Vagina (tissue), 2 donors: ENCODE measurements around the gene SLC8A1.

Experiments
- POLR2A ChIP-seq, 2 donors: fragments of 450-650 bp; IDR thresholded peaks; one replicate each; pipeline ENCODE4 v1.6.1; 2017; ENCODE audit warnings: antibody characterized with exemption in 2 of 2, mild to moderate bottlenecking in 2 of 2, moderate library complexity in 2 of 2
- TF ChIP-seq, protein P1 (sequence below), 3 experiments: fragments of 450-650 bp in 2 of 3; fragments of 200-600 bp in 1 of 3; sonication (generic) in 1 of 3; IDR thresholded peaks; one replicate each; pipeline ENCODE4 v1.5.1; 2017 to 2019; ENCODE audit warnings: antibody characterized with exemption in 3 of 3, mild to moderate bottlenecking in 2 of 3, moderate library complexity in 2 of 3

DNA sequence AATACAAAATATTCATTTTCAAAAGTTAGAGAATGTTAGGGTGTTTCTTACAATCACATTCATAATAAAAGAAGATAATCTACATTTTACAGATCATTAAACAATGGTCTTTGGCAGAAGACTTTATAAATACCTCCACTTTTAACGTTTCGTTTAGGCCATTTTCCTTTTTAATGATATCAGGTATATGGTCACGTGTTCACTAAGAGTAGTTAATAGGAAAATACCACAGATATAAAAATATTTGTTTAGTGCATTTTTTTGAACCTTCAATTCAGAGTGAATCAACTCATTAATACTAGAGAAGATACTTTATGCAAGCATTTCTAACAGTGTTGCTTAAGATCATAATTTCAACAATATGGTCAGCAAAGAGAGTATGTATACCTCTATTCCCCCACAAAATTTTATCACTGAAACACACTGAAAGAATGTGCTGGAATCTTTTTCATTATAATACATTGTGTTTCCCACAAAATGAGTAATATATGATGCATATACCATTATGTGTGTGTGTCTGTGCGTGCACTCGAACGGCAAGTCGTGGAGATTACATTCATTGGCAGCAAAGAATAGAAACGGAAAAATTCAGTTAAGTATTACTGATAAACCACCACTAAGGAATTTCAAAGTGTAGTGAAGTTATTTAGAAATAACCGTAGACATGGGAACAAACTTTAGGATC, 353.0 kb downstream of the SLC8A1 start:
- TF ChIP-seq, protein P1, sequence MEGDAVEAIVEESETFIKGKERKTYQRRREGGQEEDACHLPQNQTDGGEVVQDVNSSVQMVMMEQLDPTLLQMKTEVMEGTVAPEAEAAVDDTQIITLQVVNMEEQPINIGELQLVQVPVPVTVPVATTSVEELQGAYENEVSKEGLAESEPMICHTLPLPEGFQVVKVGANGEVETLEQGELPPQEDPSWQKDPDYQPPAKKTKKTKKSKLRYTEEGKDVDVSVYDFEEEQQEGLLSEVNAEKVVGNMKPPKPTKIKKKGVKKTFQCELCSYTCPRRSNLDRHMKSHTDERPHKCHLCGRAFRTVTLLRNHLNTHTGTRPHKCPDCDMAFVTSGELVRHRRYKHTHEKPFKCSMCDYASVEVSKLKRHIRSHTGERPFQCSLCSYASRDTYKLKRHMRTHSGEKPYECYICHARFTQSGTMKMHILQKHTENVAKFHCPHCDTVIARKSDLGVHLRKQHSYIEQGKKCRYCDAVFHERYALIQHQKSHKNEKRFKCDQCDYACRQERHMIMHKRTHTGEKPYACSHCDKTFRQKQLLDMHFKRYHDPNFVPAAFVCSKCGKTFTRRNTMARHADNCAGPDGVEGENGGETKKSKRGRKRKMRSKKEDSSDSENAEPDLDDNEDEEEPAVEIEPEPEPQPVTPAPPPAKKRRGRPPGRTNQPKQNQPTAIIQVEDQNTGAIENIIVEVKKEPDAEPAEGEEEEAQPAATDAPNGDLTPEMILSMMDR (IDR thresholded peaks at IDR 0.05), result no peak
- no peak for TF ChIP-seq POLR2A (IDR thresholded peaks at IDR 0.05)
